Measurements from ENCODE around the gene NUTF2.
"Not testable (repeated sequence)": the region's sequence is repeated elsewhere in the genome, so short reads cannot be mapped to it uniquely, and the experiment has no call there.

NUTF2 gene

DNA sequence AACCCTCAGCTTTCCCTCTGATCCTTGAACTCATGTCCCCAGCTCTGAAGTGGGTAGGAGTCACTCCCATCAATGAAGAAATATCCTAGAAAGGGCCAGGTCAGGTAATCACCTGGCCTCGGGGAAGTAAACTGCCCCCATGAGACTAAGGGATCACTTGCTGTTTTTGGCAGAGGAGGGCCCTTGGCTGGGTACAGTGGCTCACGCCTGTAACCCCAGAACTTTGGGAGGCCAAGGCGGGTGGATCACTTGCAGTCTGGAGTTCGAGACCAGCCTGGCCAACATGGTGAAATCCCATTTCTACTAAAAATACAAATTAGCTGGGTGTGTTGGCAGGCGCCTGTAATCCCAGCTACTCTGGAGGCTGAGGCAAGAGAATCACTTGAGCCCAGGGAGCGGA is 17.3 kb downstream of the NUTF2 start:
- not testable (repeated sequence) for DNase-seq (ENCODE audit: low read depth in 2 of 2)

DNA sequence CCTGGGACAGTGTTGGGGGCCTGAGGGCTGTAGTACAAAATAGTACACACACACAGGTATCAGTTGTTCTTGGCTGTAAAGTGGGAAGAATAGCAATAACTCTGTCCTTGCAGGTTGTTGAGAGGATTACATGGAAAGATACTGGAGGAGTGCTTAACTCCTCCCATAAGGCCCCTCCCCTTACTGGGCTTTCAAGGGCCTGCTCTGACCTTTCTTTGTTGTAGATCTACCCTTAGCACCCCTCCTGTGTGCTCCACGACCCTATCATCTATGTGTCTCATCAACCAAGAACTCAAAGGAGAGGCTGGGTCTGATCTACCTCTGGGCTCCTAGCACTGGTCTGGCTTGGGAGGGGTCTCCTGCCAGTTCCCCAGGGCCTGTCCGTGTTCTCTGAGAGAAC is 17.9 kb downstream of the NUTF2 start:
- no peak for DNase-seq (ENCODE audit: low read depth in 2 of 2)

DNA sequence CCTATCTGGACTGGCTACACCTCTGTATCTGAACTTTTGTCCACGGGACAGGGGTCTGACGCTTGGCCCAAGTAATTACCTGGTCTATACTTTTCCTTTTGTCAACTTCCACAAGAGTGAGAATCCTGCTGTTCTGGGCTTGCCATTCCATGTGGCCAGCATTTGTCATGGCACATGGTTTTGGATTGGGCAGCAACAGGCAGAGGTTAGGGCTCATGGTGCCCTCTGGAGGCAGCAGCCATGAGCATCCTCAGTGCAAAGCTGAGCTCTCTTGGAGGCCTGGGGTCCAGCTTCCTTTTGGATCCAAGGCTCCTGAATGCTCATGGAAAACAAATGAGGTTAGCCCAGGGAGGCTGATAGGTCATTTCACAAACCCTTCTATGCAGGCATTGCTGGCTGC is 18.6 kb downstream of the NUTF2 start:
- DNase-seq (ENCODE audit: low read depth in 2 of 2): no peak

DNA sequence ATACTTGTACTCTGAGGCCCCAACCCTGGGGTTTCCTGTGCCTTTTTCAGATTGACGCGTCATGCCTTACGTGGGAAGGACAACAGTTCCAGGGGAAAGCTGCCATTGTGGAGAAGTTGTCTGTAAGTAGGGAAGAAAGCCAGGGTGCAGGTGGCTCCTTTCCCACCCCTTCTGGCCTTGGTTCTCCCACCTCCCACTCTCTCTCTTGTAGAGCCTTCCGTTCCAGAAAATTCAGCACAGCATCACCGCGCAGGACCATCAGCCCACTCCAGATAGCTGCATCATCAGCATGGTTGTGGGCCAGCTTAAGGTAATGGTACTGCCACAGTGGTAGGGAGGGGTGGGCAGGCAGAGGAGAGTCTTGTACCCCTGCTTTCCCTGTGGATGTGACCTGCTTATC is 21.6 kb downstream of the NUTF2 start:
- DNase-seq (ENCODE audit: low read depth in 2 of 2): no peak

DNA sequence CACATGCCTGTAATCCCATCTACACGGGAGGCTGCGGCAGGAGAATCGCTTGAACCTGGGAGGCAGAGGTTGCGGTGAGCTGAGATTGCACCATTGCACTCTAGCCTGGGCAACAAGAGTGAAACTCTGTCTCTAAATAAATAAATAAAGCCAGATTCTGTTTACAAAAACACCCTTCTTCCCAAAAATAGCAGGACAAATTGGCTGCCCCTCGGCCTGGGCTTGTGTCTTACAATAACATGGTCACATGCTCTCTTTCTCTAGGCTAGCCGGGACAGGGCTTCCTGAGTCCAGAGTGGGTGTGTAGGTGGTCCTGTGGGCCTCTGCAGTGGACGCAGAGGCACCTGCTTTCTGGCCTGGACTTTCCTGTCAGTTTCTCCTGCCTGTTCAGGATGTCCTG is 22.9 kb downstream of the NUTF2 start:
- DNase-seq (ENCODE audit: low read depth in 2 of 2): no peak

DNA sequence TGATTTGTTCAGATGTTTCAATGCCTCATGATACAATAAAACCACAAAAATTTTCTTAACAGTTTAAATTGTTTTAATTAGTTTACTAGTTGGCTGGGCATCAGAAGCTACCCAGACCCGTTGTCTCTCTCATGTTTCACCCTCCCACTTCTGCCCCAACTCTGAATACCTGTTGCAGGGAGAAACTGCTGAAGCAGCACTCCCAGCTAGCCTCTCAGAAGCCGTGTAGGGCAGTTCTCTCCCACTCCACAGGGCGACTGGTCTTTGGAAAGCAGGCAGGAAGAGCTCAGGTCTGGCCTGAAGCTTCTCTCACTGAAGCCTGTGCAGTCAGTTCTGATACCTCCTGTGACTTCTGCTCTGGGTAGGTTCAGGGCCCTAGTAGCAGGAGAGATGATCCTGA is 24.5 kb downstream of the NUTF2 start:
- no peak for DNase-seq (ENCODE audit: low read depth in 2 of 2)

DNA sequence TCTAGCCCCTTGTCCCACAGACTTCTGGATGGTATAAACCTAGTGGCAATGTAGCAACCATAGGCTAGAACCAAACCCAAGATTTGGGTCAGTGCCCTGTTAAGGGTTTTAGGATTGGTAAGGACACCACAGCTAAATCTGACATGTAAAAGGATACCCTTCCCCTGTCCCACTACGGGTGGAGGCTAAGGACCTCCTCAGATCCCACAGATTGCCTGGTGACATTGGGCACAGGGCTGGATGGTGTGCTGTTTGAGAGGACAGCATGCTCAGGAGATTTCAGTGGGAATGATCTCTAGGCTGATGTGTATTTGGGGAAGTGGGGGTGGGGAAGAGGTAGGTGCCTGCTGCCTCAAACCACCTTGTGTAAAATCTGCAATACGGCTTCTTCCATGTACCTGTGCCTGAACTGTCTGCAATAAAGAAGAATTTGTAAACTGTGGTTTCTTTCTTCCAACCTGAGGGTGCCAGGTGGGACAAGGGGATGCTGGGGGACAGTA is 25.4 kb downstream of the NUTF2 start:
- no peak for DNase-seq (ENCODE audit: low read depth in 2 of 2)

DNA sequence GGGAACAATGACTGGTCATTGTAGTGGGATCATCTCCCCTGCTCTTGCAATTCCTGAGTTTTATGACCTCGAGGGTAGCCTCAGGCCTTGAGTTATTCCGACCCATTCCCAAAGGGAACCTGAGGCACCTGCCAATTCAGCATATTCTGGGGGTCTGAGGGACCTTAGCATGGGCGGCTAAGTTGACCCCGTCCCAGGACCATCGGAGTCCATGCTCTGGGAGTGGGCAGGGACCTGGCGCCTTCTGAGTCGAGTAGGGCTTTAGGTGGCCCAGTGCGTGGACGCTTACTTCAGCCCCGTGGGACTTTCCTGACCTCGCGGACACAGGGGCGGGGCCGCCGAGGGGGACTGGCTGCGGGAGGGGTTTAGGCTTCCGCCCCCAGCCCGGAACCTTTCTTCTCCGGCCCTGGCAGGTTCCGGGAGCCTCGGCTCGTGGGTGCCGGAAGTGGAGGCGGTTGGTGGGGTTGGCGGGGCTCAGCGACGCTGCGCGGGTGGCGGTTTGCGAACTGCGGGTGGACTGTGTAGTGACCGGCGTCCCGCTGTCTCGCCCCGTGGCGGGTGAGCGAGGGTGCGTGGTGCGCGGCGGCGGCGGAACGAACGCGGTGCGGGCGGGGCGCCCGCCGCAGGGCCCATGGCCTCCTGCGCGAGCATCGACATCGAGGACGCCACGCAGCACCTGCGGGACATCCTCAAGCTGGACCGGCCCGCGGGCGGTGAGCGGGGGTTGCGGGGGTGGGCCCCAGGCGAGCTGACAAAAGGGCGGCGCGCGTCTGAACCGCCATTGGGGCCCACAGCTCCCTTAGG is 26.1 kb downstream of the NUTF2 start, which contains the start of gene EDC4:
Gene EDC4 (plus strand): TSS at position 422 of the 804 bp plus-strand sequence. CDS start 210 bp downstream, at position 632.
- peak; percentile 77 to 81 for DNase-seq (ENCODE audit: low read depth in 2 of 2)

DNA sequence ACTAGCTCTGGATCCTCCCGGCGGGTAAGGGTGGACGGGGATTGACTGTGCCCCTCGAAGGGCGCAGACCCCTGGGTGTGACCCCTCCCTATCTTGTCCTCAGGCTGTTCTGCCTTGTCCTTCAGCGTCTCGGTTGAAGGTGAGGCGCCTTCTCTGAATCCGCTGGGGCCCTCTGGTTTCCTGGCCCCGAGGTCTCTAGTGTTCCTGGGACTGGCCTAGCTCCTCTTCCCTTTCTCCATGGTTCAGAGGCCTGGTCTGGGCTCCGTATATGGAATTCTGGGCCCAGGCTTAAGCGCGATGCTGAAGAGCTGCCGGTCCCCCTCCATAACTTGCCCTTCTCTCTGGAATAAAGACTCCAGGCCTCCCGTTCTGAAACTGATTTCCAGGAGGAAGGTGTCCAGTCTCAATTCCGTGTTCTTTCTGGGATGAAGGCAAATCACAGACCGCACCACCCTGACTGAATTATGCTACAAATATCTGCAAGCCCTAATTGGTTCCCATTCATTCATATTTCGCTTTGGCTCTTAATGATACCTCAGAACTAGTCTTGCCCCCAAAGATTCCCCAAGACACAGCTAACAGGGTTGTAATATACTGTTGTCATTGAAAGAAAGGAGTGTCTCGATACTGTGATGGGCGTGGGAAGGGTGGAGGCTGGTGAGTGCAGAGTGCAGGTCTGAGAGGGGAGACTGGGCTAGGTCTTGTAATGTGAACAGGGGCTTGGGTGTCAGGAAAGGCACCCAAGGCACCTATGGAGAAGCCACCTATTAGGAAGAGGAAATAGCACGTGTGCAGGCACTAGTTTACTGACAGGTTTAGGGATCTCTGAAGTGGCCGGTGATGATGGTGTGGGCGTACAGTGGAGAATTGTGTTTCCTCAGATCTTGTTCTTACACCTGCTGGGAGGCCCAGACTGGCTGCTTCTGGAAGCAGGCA is 27.0 kb downstream of the NUTF2 start:
- DNase-seq (ENCODE audit: low read depth in 2 of 2): no peak

DNA sequence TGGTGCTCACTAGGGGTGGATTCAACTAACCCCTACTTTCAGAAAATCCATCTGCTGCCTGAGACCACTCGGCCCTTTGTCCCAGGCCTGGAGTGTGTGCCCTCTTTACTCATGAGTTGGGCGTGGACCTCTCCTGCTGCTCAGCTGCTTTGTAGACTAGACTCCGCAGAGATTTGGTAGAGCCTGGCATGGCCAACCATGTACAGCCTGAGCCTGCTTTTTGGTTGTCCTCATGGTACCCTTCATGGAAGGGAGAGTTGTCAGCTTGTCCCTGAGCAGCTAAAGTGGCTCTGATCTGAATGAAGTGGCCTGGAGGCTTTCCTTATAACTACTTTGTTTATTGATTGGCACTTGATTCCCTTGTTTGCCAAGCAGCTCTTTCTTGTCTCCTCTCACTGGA is 27.6 kb downstream of the NUTF2 start:
- no peak for DNase-seq (ENCODE audit: low read depth in 2 of 2)

DNA sequence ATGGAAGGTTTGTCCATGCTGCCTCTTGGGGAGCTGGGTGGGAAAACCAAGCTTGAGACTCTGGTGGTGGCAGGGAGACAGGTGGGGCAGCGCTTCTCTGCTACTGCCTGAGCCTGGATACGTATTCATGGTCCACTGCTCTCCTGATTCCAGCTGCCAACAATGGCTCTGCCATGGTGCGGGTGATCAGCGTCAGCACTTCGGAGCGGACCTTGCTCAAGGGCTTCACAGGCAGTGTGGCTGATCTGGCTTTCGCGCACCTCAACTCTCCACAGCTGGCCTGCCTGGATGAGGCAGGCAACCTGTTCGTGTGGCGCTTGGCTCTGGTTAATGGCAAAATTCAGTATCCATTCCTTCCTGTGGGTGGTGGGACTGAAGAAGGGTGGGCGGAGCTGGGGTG is 30.3 kb downstream of the NUTF2 start:
- no peak for DNase-seq (ENCODE audit: low read depth in 2 of 2)

DNA sequence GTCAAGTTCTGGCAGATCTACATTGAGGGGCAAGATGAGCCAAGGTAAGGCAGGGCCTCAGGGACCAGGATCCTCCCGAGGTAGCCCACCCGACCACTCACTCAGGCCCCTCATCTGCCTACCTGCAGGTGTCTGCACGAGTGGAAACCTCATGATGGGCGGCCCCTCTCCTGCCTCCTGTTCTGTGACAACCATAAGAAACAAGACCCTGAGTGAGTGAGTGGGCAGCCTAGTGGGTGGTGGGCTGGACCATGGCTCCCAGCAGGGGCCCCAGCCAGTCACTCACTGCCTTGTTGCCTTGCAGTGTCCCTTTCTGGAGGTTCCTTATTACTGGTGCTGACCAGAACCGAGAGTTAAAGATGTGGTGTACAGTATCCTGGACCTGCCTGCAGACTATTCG is 31.5 kb downstream of the NUTF2 start:
- no peak for DNase-seq (ENCODE audit: low read depth in 2 of 2)

DNA sequence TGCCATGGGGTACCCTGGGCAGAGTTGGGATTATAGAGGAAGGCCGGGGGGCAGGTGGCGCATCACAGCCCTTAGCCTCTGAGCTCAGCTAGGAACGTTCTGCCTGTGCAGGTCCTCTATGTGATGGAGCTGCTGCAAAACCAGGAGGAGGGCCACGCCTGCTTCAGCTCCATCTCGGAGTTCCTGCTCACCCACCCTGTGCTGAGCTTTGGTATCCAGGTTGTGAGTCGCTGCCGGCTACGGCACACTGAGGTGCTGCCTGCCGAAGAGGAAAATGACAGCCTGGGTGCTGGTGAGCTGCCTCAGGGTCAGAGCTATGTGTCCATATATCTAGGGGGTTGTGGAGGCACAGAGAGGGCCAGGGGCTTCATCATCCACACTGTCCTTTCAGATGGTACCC is 32.1 kb downstream of the NUTF2 start:
- DNase-seq (ENCODE audit: low read depth in 2 of 2): no peak

DNA sequence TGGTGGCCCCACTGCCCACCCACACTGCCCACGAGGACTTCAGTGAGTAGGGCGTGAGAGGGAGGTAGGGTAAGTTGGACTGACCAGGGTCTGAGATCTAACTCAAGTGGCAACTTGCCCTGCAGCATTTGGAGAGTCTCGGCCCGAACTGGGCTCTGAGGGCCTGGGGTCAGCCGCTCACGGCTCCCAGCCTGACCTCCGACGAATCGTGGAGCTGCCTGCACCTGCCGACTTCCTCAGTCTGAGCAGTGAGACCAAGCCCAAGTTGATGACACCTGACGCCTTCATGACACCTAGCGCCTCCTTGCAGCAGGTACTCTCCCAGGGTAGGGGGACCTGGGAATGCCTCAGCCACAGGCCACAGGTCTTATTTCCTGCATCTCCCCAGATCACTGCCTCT is 32.7 kb downstream of the NUTF2 start:
- no peak for DNase-seq (ENCODE audit: low read depth in 2 of 2)

DNA sequence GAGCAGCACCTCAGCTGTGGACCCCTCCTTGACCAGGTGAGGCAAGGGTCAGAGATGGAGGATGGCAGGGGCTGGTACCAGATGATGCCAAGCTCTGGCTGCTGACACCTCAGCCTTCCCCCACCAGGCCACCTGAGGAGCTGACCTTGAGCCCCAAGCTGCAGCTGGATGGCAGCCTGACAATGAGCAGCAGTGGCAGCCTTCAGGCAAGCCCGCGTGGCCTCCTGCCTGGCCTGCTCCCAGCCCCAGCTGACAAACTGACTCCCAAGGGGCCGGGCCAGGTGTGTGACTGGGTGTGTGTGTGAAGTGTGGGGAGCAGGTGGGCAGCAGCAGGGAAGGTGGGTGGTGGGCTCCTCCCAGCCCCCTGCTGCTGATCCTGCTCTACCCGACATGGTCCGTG is 33.2 kb downstream of the NUTF2 start:
- DNase-seq (ENCODE audit: low read depth in 2 of 2): no peak

DNA sequence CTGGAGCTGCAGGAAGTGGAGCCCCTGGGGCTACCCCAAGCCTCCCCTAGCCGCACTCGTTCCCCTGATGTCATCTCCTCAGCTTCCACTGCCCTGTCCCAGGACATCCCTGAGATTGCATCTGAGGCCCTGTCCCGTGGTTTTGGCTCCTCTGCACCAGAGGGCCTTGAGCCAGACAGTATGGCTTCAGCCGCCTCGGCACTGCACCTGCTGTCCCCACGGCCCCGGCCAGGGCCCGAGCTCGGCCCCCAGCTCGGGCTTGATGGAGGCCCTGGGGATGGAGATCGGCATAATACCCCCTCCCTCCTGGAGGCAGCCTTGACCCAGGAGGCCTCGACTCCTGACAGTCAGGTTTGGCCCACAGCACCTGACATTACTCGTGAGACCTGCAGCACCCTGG is 33.9 kb downstream of the NUTF2 start:
- no peak for DNase-seq (ENCODE audit: low read depth in 2 of 2)

DNA sequence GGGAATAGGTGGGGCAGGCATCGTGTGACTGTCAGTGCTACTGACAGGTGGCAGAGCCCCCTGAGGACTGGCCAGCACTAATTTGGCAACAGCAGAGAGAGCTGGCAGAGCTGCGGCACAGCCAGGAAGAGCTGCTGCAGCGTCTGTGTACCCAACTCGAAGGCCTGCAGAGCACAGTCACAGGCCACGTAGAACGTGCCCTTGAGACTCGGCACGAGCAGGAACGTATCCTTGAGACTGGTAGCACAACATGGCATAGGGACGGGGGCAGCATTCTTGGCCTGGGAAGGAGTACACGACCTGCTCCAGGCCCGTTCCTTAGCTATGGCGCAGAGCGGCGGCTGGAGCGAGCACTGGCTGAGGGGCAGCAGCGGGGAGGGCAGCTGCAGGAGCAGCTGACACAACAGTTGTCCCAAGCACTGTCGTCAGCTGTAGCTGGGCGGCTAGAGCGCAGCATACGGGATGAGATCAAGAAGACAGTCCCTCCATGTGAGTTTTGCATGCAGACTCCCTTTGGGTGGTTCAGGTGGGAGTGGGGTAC is 35.0 kb downstream of the NUTF2 start:
- no peak for DNase-seq (ENCODE audit: low read depth in 2 of 2)

DNA sequence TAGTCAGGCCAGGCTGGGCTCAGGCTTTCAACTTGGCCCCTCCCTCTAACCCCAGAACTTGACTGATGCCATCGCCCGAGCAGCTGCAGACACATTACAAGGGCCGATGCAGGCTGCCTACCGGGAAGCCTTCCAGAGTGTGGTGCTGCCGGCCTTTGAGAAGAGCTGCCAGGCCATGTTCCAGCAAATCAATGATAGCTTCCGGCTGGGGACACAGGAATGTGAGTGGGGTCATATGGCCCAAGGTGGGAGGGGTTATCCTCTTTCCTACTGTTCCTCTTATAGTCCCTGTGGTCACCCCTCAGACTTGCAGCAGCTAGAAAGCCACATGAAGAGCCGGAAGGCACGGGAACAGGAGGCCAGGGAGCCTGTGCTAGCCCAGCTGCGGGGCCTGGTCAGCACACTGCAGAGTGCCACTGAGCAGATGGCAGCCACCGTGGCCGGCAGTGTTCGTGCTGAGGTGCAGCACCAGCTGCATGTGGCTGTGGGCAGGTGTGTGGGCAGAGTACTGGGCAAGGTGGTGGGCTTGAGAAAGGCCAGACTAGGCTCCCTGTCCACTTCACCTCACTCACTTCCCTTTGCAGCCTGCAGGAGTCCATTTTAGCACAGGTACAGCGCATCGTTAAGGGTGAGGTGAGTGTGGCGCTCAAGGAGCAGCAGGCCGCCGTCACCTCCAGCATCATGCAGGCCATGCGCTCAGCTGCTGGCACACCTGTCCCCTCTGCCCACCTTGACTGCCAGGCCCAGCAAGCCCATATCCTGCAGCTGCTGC is 35.8 kb downstream of the NUTF2 start:
- no peak for DNase-seq (ENCODE audit: low read depth in 2 of 2)

DNA sequence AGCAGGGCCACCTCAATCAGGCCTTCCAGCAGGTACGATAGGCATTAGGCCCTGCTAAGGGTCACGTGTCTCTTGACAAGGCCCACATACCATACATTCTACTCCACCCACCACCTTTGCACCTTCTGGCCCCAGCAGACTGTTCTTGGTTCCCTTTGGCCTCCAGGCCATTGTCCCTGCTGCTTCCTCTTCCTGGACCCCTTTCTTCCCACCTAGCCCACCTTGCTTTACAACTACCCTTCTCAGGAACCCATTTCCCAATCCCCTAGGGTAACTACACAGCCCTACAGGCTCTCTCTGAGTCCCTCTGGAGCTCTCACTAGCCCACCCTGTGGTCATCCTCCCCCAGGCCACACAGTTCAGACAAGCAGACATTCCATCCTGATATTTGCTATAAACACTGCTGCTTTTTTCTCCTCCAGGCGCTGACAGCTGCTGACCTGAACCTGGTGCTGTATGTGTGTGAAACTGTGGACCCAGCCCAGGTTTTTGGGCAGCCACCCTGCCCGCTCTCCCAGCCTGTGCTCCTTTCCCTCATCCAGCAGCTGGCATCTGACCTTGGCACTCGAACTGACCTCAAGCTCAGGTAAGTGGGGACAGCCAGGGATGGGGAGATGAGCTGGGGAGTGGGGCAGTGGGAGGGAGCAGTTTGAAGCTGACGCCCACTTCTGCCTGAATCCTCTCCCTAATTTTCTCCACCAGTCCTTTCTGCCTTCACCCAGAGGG is 36.6 kb downstream of the NUTF2 start:
- no peak for DNase-seq (ENCODE audit: low read depth in 2 of 2)

DNA sequence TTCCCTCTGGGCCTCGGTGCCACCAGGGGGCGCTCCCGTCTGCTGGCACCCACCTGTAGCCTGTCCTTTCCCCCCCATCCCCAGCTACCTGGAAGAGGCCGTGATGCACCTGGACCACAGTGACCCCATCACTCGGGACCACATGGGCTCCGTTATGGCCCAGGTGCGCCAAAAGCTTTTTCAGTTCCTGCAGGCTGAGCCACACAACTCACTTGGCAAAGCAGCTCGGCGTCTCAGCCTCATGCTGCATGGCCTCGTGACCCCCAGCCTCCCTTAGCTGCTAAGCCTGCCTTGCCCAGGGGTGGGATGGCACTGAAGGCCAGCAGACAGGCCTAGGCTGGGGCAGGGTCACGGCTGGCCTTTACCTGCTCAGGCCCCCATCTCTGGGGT is 37.1 kb downstream of the NUTF2 start:
- DNase-seq (ENCODE audit: low read depth in 2 of 2): peak; percentile 55 to 68

DNA sequence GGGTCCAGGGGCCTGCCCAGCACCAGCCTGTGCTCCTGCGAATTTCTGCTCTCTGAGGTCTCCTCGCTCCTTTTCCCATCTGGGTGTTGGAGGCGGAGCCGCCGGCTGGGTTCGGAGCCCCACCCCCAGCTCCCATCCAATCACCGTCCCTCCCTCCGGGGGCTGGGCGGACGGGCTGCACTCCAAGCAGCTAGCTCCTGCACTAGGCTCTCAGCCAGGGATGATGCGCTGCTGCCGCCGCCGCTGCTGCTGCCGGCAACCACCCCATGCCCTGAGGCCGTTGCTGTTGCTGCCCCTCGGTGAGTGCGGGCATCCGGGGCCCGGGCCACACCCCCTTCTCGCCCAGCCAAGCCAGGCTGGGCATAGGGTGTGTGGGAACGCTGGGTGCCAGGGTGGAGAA is 38.0 kb downstream of the NUTF2 start, which contains the start of gene NRN1L:
Gene NRN1L (plus strand): TSS at position 202 of the 400 bp plus-strand sequence. CDS start 19 bp downstream, at position 221.
- no peak for DNase-seq (ENCODE audit: low read depth in 2 of 2)

Measured in activated CD4-positive, alpha-beta T cell treated with anti-CD3 and anti-CD28 coated beads for 24 hours (primary cell).